Neural crest cell (in vitro differentiated cells): Measurements from ENCODE around the gene RMI1. TPM values are rescaled to one million over a fixed set of nuclear protein-coding genes. Genes with fewer than 3 reads are reported as not detected.

Experiments
- DNase-seq: peaks from one replicate; pipeline ENCODE4 v3.0.0; 2021; ENCODE audit warnings: low read depth, mixed read lengths, low spot score
- H3K27ac Mint-ChIP-seq: one replicate; pipeline ENCODE4 v1.8.0; 2021; ENCODE audit warnings: mild to moderate bottlenecking, mixed read lengths; ENCODE audit not compliant: unreplicated experiment
- H3K27me3 Mint-ChIP-seq: 2 replicates; pipeline ENCODE4 v1.8.0; 2021; ENCODE audit warnings: low read depth, mild to moderate bottlenecking, mixed read lengths
- H3K36me3 Mint-ChIP-seq: 2 replicates; pipeline ENCODE4 v1.8.0; 2021; ENCODE audit warnings: low read depth, mild to moderate bottlenecking, mixed read lengths
- H3K4me1 Mint-ChIP-seq: 2 replicates; pipeline ENCODE4 v1.8.0; 2021; ENCODE audit warnings: mixed read lengths
- H3K4me3 Mint-ChIP-seq: one replicate; pipeline ENCODE4 v1.8.0; 2021; ENCODE audit warnings: mild to moderate bottlenecking, mixed read lengths
- H3K9me3 Mint-ChIP-seq: 2 replicates; pipeline ENCODE4 v1.8.0; 2021; ENCODE audit warnings: mixed read lengths
- total RNA-seq: library from RNA; stranded (reverse); gene quantifications from 2 replicates; pipeline ENCODE4 v1.2.1, GENCODE V29; 2021
- TF ChIP-seq, protein P1 (sequence below): fragments of 200-600 bp; sonication (generic); conservative IDR thresholded peaks from 2 replicates; pipeline ENCODE4 v1.5.0; 2021; ENCODE audit warnings: antibody characterized with exemption, mild to moderate bottlenecking

RMI1 gene
- total RNA-seq, 1 donor from 2014 or later = 37.3 TPM

DNA sequence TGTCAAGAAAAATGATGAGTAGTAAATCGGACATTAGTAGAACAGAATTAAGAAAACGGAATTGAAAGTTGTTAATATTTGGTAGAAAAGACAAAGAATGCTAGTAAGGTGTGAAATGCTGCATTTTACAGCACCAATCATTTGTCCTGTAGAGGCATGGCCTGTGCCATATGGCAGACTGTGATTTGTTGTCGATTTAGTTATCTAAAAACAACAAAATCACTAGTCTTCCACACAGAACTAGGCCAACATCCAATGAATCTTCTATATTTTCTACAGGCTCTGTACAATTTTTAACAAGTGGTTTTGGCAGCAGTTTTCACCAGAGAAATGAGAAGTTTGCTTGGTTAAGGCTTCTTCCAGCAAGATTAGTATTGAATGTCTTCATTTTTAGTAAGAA is 11.0 kb upstream of the RMI1 start:
- Mint-ChIP-seq H3K27ac (no peak overlapping the region), H3K4me1 (peaks cover 25% of the 10 kb centered on the region), H3K27me3 (peaks cover 3% of the 10 kb centered on the region), H3K9me3 (no peaks in the 10 kb centered on the region), H3K36me3 (peaks cover 47% of the 10 kb centered on the region), H3K4me3 (no peak overlapping the region)
- DNase-seq = no peak
- TF ChIP-seq, protein P1, sequence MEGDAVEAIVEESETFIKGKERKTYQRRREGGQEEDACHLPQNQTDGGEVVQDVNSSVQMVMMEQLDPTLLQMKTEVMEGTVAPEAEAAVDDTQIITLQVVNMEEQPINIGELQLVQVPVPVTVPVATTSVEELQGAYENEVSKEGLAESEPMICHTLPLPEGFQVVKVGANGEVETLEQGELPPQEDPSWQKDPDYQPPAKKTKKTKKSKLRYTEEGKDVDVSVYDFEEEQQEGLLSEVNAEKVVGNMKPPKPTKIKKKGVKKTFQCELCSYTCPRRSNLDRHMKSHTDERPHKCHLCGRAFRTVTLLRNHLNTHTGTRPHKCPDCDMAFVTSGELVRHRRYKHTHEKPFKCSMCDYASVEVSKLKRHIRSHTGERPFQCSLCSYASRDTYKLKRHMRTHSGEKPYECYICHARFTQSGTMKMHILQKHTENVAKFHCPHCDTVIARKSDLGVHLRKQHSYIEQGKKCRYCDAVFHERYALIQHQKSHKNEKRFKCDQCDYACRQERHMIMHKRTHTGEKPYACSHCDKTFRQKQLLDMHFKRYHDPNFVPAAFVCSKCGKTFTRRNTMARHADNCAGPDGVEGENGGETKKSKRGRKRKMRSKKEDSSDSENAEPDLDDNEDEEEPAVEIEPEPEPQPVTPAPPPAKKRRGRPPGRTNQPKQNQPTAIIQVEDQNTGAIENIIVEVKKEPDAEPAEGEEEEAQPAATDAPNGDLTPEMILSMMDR = no peak

DNA sequence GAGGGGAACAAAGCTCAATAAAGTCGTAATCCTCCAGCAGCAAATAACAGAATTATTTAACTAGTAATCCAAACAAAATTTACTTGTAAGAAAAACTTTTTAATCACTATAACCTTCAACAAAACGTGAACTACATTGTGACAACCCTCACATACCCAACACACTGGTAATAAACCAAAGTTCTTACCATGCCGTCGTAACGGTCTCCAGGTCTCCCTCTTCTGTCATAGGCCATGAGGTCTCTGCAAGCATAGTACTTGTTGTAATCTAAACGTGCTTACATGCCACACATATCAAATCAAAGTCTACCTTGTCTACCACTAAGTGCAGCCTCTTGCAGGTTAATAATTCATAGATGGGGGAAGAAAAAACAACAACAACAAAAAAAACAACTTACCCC is 9.1 kb upstream of the RMI1 start:
- Mint-ChIP-seq H3K36me3 (peaks cover 61% of the 10 kb centered on the region), H3K27me3 (peaks cover 2% of the 10 kb centered on the region), H3K4me1 (peaks cover 33% of the 10 kb centered on the region), H3K4me3 (no peak overlapping the region), H3K9me3 (no peaks in the 10 kb centered on the region), H3K27ac (no peak overlapping the region)
- DNase-seq = no peak
- TF ChIP-seq, protein P1 = no peak

DNA sequence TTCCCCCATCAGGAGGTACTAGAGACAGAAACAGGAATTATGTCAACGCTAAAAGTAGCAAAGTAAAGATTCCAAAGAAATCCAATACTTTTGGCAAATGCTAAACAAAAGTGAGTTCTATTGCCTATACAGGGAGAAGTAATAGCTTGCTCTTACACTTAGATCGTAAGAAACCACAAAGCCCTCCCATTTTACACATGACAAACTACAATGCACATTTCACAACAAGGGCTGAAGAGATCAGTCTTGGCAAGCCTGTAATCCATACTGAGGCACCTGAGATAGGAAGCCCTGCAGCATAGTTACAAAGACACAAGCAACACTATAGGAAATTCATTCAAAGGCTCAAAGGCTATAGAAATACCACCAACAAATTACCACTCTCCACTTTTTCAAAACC is 8.3 kb upstream of the RMI1 start:
- Mint-ChIP-seq H3K27me3 (peaks cover 2% of the 10 kb centered on the region), H3K9me3 (no peaks in the 10 kb centered on the region), H3K36me3 (peaks cover 60% of the 10 kb centered on the region), H3K4me3 (no peak overlapping the region), H3K27ac (no peak overlapping the region), H3K4me1 (peaks cover 39% of the 10 kb centered on the region)
- DNase-seq = no peak
- TF ChIP-seq, protein P1 = no peak

DNA sequence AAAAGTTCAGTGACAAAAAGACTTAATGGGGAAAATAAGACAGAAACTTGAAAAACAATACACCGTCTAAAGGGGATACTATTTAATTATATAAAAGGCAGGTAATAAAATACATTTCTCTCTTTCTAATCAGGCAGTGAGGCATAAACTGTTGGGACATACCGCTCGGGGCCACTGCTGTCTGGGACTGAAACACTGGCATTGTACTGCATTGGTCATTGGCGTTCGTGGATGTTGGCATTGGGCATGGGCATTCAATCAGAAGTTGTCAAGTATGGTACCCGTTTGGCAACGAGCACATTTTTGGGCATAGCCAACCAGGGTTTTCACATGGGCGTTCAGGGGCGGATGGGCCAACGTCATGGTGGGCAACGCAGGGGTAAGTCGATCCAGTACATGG is 5.3 kb upstream of the RMI1 start:
- Mint-ChIP-seq H3K9me3 (no peaks in the 10 kb centered on the region), H3K27me3 (peaks cover 11% of the 10 kb centered on the region), H3K4me3 (peak overlapping the region; percentile 100), H3K36me3 (peaks cover 69% of the 10 kb centered on the region), H3K27ac (no peak overlapping the region), H3K4me1 (peaks cover 44% of the 10 kb centered on the region)
- DNase-seq = no peak
- TF ChIP-seq, protein P1 = no peak

DNA sequence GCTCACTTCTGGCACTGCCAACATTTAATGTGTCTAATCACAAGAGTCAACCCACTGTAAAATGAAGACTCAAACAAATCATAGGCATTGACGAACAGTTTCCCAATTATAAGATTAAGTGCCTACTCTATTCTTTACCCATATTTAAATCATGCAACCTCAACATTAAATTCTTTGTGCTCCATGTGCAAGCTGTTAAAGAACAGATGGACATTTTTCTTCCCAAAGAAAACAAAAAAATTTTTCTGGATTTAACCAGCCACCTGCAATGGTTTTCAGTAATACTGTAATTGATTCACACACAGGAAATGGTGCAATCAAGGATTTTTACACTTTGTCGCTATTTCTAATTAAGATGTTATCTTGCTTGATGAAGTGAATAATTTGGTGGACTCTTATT is 4.2 kb upstream of the RMI1 start:
- TF ChIP-seq, protein P1 = no peak
- Mint-ChIP-seq H3K4me1 (peaks cover 44% of the 10 kb centered on the region), H3K4me3 (peak overlapping the region; percentile 100), H3K36me3 (peaks cover 63% of the 10 kb centered on the region), H3K27me3 (peaks cover 18% of the 10 kb centered on the region), H3K27ac (no peak overlapping the region), H3K9me3 (no peaks in the 10 kb centered on the region)
- DNase-seq = no peak

DNA sequence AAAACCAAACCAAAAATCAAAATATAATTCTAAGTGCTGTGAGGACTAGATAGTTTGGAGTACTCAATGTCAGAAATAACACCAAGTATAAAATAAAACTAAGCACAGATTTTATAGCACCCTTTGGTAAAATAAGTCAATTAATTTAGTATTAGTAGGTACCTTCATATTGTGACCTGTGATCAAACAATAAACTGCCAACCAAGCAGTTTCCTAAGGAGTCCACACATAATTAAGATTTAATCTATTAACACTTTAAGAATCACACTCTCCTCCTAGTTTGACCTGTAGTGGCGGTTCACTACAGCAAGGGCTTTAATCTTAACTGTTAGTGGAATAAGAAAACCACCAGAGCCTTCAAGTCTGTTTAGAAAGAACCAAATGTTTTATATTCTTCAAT is 3.4 kb upstream of the RMI1 start:
- DNase-seq = no peak
- Mint-ChIP-seq H3K9me3 (no peaks in the 10 kb centered on the region), H3K4me3 (peak overlapping the region; percentile 100), H3K27me3 (peaks cover 20% of the 10 kb centered on the region), H3K27ac (no peak overlapping the region), H3K36me3 (peaks cover 55% of the 10 kb centered on the region), H3K4me1 (peaks cover 49% of the 10 kb centered on the region)
- TF ChIP-seq, protein P1 = no peak
